Measurements from ENCODE around the gene CCNC. TPM values are rescaled to one million over a fixed set of nuclear protein-coding genes. Genes with fewer than 3 reads are reported as not detected.

CCNC gene
- total RNA-seq: 10 to 100 TPM; 32.7 to 52.2 (median 34.2) TPM
- long read RNA-seq, donor 1, transcript CCNC-210 (12 exons, 2,473 nt): major isoform, 34 of 46 reads
- long read RNA-seq, donor 1, partial matches to known transcripts: 1 of 46 reads
- long read RNA-seq, donor 1, other reads (novel, unspliced or antisense): 9 of 46 reads
- long read RNA-seq, donor 2, transcript CCNC-210 (12 exons, 2,473 nt): major isoform, 34 of 49 reads
- long read RNA-seq, donor 2, partial matches to known transcripts: 0 of 49 reads
- long read RNA-seq, donor 2, other reads (novel, unspliced or antisense): 8 of 49 reads

- Histone ChIP-seq H3K9me3 (no peaks in the 10 kb centered on the region), H3K36me3 (ENCODE audit: low read depth) (no peaks in the 10 kb centered on the region), H3K4me1 (ENCODE audit: low read depth) (peaks cover 10% of the 10 kb centered on the region), H3K4me3 (peak within 1 kb of the TSS; percentile 85)
- ATAC-seq (peak; percentile 100), DNase-seq (peak; percentile 94 to 97 (median 94))
- intact Hi-C loops (cut with DNase I, micrococcal nuclease): no loop called here
- TF ChIP-seq, protein P1, sequence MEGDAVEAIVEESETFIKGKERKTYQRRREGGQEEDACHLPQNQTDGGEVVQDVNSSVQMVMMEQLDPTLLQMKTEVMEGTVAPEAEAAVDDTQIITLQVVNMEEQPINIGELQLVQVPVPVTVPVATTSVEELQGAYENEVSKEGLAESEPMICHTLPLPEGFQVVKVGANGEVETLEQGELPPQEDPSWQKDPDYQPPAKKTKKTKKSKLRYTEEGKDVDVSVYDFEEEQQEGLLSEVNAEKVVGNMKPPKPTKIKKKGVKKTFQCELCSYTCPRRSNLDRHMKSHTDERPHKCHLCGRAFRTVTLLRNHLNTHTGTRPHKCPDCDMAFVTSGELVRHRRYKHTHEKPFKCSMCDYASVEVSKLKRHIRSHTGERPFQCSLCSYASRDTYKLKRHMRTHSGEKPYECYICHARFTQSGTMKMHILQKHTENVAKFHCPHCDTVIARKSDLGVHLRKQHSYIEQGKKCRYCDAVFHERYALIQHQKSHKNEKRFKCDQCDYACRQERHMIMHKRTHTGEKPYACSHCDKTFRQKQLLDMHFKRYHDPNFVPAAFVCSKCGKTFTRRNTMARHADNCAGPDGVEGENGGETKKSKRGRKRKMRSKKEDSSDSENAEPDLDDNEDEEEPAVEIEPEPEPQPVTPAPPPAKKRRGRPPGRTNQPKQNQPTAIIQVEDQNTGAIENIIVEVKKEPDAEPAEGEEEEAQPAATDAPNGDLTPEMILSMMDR (IDR thresholded peaks at IDR 0.05): no peak
These were observed at the start of gene CCNC for GRCh38 chr6:99568103-99568933. Gene CCNC, minus strand, starts transcription at chr6:99568660. Its CDS starts 133 bp downstream, at chr6:99568527.

DNA sequence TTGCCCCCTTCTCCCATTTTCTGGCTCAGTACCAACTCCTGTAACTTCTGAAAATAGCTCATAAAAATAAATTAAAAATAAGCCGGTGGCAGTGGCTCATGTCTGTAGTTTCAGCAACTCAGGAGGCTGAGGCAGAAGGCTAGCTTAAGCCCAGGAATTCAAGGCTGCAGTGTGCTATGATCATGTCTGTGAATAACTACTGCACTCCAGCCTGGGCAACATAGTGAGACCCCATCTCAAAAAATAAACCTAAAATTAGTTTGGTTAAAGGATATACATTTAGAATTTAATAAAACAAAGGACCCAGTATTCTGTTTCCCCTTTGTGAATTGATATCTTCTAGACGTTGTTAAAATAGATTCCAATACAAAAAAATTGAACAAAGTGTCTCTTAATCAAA lies 48.7 kb upstream of the CCNC start:
- no peak overlapping the region for H3K4me3 ChIP-seq
- H3K4me1 ChIP-seq (ENCODE audit: low read depth): peaks cover 19% of the 10 kb centered on the region
- no peaks in the 10 kb centered on the region for H3K9me3 ChIP-seq
- no peaks in the 10 kb centered on the region for H3K36me3 ChIP-seq (ENCODE audit: low read depth)
- DNase-seq (no peak), ATAC-seq (no peak)
- TF ChIP-seq, protein P1 (IDR thresholded peaks at IDR 0.05): no peak
- intact Hi-C loops (cut with DNase I, micrococcal nuclease): no loop called here

DNA sequence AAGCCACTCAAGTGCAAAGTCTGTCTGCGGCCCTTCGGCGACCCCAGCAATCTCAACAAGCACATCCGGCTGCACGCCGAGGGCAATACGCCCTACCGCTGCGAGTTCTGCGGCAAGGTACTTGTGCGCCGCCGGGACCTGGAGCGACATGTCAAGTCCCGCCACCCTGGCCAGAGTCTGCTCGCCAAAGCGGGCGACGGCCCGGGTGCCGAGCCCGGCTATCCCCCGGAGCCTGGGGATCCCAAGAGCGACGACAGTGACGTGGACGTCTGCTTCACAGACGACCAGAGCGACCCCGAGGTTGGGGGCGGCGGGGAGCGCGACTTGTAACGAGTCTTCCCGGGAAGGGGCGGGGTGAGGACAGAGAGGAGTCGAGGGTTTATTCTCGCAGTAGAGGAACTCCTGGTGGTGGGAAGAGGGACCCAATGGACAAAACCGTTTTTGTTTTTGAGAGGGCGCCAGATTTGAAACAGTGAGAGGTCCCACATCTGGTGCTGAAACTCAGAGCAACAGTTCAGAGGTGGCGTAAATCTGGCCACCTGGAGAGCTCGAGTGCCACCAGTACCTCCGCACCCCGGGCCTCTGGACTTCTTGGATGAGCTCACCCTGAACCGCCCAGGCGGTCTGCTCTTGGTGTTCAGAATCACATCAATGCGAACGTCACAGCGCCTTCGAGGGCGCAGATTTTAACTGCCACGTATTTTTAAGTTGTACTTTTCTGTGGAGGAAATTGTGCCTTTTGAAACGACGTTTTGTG lies 46.1 kb upstream of the CCNC start:
- ATAC-seq (peak; percentile 47), DNase-seq (peak in 2 of 3 donors; percentile 29 to 40)
- Histone ChIP-seq H3K4me3 (no peak overlapping the region), H3K4me1 (ENCODE audit: low read depth) (peaks cover 19% of the 10 kb centered on the region), H3K36me3 (ENCODE audit: low read depth) (no peaks in the 10 kb centered on the region), H3K9me3 (no peaks in the 10 kb centered on the region)
- TF ChIP-seq, protein P1 (IDR thresholded peaks at IDR 0.05): no peak
- intact Hi-C loops (cut with DNase I, micrococcal nuclease): no loop called here

DNA sequence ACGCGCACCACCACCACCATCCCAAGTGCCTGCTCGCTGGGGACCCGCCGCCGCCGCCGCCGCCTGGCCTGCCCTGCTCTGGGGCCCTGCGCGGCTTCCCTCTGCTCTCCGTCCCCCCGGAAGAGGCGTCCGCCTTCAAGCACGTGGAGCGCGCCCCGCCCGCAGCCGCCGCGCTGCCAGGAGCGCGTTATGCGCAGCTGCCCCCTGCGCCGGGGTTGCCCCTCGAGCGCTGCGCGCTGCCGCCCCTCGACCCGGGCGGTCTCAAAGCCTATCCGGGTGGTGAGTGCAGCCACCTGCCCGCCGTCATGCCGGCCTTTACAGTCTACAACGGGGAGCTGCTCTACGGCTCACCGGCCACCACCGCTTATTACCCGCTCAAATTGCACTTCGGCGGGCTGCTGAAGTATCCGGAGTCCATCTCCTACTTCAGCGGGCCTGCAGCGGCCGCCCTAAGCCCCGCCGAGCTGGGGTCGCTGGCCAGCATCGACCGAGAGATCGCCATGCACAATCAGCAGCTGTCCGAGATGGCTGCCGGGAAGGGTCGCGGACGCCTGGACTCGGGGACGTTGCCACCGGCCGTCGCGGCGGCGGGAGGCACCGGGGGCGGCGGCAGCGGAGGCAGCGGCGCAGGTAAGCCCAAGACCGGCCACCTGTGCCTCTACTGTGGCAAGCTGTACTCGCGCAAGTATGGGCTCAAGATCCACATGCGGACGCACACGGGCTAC lies 45.4 kb upstream of the CCNC start:
- DNase-seq: peak in 2 of 3 donors; percentile 48 to 50
- TF ChIP-seq, protein P1 (IDR thresholded peaks at IDR 0.05): no peak
- Histone ChIP-seq H3K4me1 (ENCODE audit: low read depth) (peaks cover 19% of the 10 kb centered on the region), H3K36me3 (ENCODE audit: low read depth) (no peaks in the 10 kb centered on the region), H3K9me3 (no peaks in the 10 kb centered on the region), H3K4me3 (no peak overlapping the region)
- intact Hi-C loops (cut with DNase I, micrococcal nuclease): no loop called here
- peak; percentile 80 for ATAC-seq

- H3K4me1 ChIP-seq (ENCODE audit: low read depth): peaks cover 19% of the 10 kb centered on the region
- DNase-seq: peak; percentile 53 to 64 (median 56)
These were observed 44.9 kb upstream of the CCNC start for GRCh38 chr6:99613409-99613704.

More at GRCh38 chr6:99613409-99613704, 44.9 kb upstream of the CCNC start:
- H3K36me3 ChIP-seq (ENCODE audit: low read depth): no peaks in the 10 kb centered on the region
- no peak overlapping the region for H3K4me3 ChIP-seq
- intact Hi-C loops (cut with DNase I, micrococcal nuclease): no loop called here
- ATAC-seq: peak; percentile 83
- TF ChIP-seq, protein P1 (IDR thresholded peaks at IDR 0.05): peak; percentile 27
- no peaks in the 10 kb centered on the region for H3K9me3 ChIP-seq

Data from mucosa of descending colon (tissue), 3 donors.